HCT116 (cell line): ENCODE results near the gene KLHL24. TPM values are rescaled to one million over a fixed set of nuclear protein-coding genes. Genes with fewer than 3 reads are reported as not detected.

Experiments used
- ATAC-seq: fragments of 200-7000 bp; cut with Tn5 transposase; 2 replicates; pipeline ENCODE4 v1.9.1; 2020; ENCODE audit warnings: mild to moderate bottlenecking, moderate library complexity
- BruUV-seq: library from RNA; stranded (reverse); fragments of 400-500 nt; replicated peaks from 2 replicates; lab custom pipeline; 2021; lab: Mats Ljungman, UMichigan
- CTCF ChIA-PET: fragments of 300-600 bp; sonication (Branson Sonifier 250); formaldehyde crosslinking; loops from one replicate; lab custom pipeline; 2021; ENCODE audit warnings: antibody characterized with exemption; lab: Charles Lee
- POLR2A ChIA-PET: fragments of 300-600, 350-600 bp; sonication (Branson Sonifier 250); formaldehyde crosslinking; loops from one replicate; lab custom pipeline; 2021; ENCODE audit warnings: antibody characterized with exemption; lab: Charles Lee
- RAD21 ChIA-PET, 2 experiments: fragments of 300-600 bp; sonication (Branson Sonifier 250); formaldehyde crosslinking; loops; one replicate each; lab custom pipeline; 2023; ENCODE audit warnings: low total read pairs in 2 of 2; ENCODE audit not compliant: uncharacterized antibody in 2 of 2, unreplicated experiment in 2 of 2, low non-redundant PET in 1 of 2; lab: Charles Lee
- DNase-seq: peaks from one replicate; pipeline ENCODE4 v3.0.0-alpha.2; 2010; ENCODE audit warnings: low read depth, low spot score
- H2AFZ ChIP-seq: fragments of 200-600 bp; shearing (Covaris generic), sonication (generic); 2 replicates; pipeline ENCODE4 v1.6.1; 2017; ENCODE audit warnings: low read depth, mixed run types, mixed read lengths, antibody characterized with exemption, low read length; ENCODE audit not compliant: poor library complexity, severe bottlenecking
- H3K27ac ChIP-seq: 2 replicates; pipeline ENCODE4 v1.5.1; 2012; ENCODE audit warnings: low read depth, low read length
- H3K27me3 ChIP-seq: fragments of 200-600 bp; sonication (generic); 2 replicates; pipeline ENCODE4 v1.6.1; 2016; ENCODE audit warnings: mixed run types, low read length, mixed read lengths; ENCODE audit not compliant: insufficient read depth
- H3K36me3 ChIP-seq, 2 experiments: fragments of 200-500 bp in 1 of 2; fragments of 200-600 bp in 1 of 2; sonication (Bioruptor generic) in 1 of 2; sonication (generic) in 1 of 2; 2 replicates each; pipeline versions ENCODE4 v1.5.1 to v1.6.1; 2014 to 2016; ENCODE audit warnings: low read length in 2 of 2, inconsistent platforms in 1 of 2, mixed read lengths in 1 of 2, mixed run types in 1 of 2; ENCODE audit not compliant: insufficient read depth in 2 of 2, control insufficient read depth in 1 of 2
- H3K4me1 ChIP-seq, 2 experiments: fragments of 200-600 bp in 1 of 2; sonication (generic) in 1 of 2; 2 replicates each; pipeline versions ENCODE4 v1.5.1 to v1.6.1; 2012 to 2017; ENCODE audit warnings: low read length in 2 of 2, inconsistent platforms in 1 of 2, mild to moderate bottlenecking in 1 of 2, mixed read lengths in 1 of 2, mixed run types in 1 of 2, moderate library complexity in 1 of 2; ENCODE audit not compliant: insufficient read depth in 2 of 2, control insufficient read depth in 1 of 2
- H3K4me2 ChIP-seq: fragments of 200-600 bp; sonication (generic); 2 replicates; pipeline ENCODE4 v1.6.1; 2017; ENCODE audit warnings: mixed run types, low read length, mixed read lengths
- H3K4me3 ChIP-seq, 2 experiments: fragments of 200-600 bp in 1 of 2; sonication (generic) in 1 of 2; replicated peaks in 1 of 2; 2 replicates each; pipeline ENCODE4 v1.5.1; 2011 to 2016; ENCODE audit warnings: low read length in 2 of 2, control low read depth in 1 of 2, low read depth in 1 of 2, mild to moderate bottlenecking in 1 of 2, mixed read lengths in 1 of 2, mixed run types in 1 of 2
- H3K79me2 ChIP-seq: fragments of 200-600 bp; sonication (generic); 2 replicates; pipeline ENCODE4 v1.6.1; 2017; ENCODE audit warnings: mild to moderate bottlenecking, mixed run types, low read length, moderate library complexity, mixed read lengths; ENCODE audit not compliant: insufficient read depth
- H3K9ac ChIP-seq: fragments of 200-600 bp; sonication (generic); 2 replicates; pipeline ENCODE4 v1.6.1; 2016; ENCODE audit warnings: low read length, mixed read lengths
- H3K9me2 ChIP-seq: fragments of 200-600 bp; sonication (generic), shearing (Covaris generic); 2 replicates; pipeline ENCODE4 v1.6.1; 2017; ENCODE audit warnings: mixed run types, mild to moderate bottlenecking, moderate library complexity; ENCODE audit not compliant: insufficient read depth
- H3K9me3 ChIP-seq, 2 experiments: fragments of 200-500 bp in 1 of 2; fragments of 200-600 bp in 1 of 2; sonication (Bioruptor generic) in 1 of 2; sonication (generic) in 1 of 2; 2 replicates each; pipeline ENCODE4 v1.6.1; 2014 to 2017; ENCODE audit warnings: low read length in 2 of 2, mixed read lengths in 2 of 2, inconsistent platforms in 1 of 2, low read depth in 1 of 2, mild to moderate bottlenecking in 1 of 2, mixed run types in 1 of 2, moderate library complexity in 1 of 2; ENCODE audit not compliant: control insufficient read depth in 1 of 2, insufficient read depth in 1 of 2
- H4K20me1 ChIP-seq: fragments of 200-600 bp; sonication (generic), shearing (Covaris generic); 2 replicates; pipeline ENCODE4 v1.6.1; 2017; ENCODE audit warnings: mixed run types, mild to moderate bottlenecking, moderate library complexity; ENCODE audit not compliant: insufficient read depth
- EGR1 ChIP-seq: IDR thresholded peaks from 2 replicates; pipeline ENCODE4 v1.6.1; 2012; ENCODE audit warnings: low read depth
- ELF1 ChIP-seq: IDR thresholded peaks from 2 replicates; pipeline ENCODE4 v1.6.1; 2012; ENCODE audit warnings: low read depth, borderline replicate concordance
- EZH2 ChIP-seq: fragments of 200-600 bp; sonication (generic); IDR thresholded peaks from 2 replicates; pipeline ENCODE4 v1.6.1; 2017; ENCODE audit warnings: antibody characterized with exemption, mixed run types
- EZH2phosphoT487 ChIP-seq: fragments of 200-600 bp; IDR thresholded peaks from 2 replicates; pipeline ENCODE4 v1.6.1; 2018; ENCODE audit warnings: antibody characterized with exemption, borderline replicate concordance
- FOSL1 ChIP-seq: IDR thresholded peaks from 2 replicates; pipeline ENCODE4 v1.6.1; 2012; ENCODE audit warnings: low read depth
- POLR2A ChIP-seq: IDR thresholded peaks from 2 replicates; pipeline ENCODE4 v1.7.0; 2011; ENCODE audit warnings: borderline replicate concordance; ENCODE audit not compliant: insufficient read depth, insufficient read length; ENCODE audit errors: extremely low read depth
- POLR2AphosphoS5 ChIP-seq: IDR thresholded peaks from 2 replicates; pipeline ENCODE4 v1.6.1; 2011; ENCODE audit warnings: mild to moderate bottlenecking, low read depth, low read length, moderate library complexity
- RAD21 ChIP-seq: IDR thresholded peaks from 2 replicates; pipeline ENCODE4 v1.6.1; 2012; ENCODE audit warnings: low read depth, mild to moderate bottlenecking
- SIN3A ChIP-seq: IDR thresholded peaks from 2 replicates; pipeline ENCODE4 v1.6.1; 2012; ENCODE audit warnings: low read depth
- SP1 ChIP-seq: IDR thresholded peaks from 2 replicates; pipeline ENCODE4 v1.6.1; 2012; ENCODE audit warnings: low read depth
- SRF ChIP-seq: IDR thresholded peaks from 2 replicates; pipeline ENCODE4 v1.6.1; 2012; ENCODE audit warnings: low read depth
- YY1 ChIP-seq: IDR thresholded peaks from 2 replicates; pipeline ENCODE4 v1.6.1; 2011; ENCODE audit warnings: low read length, low read depth, moderate library complexity, mild to moderate bottlenecking; ENCODE audit not compliant: insufficient replicate concordance; ENCODE audit errors: extremely low read depth
- ZFX ChIP-seq: fragments of 450-650 bp; IDR thresholded peaks from 2 replicates; pipeline ENCODE4 v1.6.1; 2017
- ZNF274 ChIP-seq: fragments of 200-500 bp; sonication (Bioruptor generic); IDR thresholded peaks from 2 replicates; pipeline ENCODE4 v1.6.1; 2014; ENCODE audit warnings: mild to moderate bottlenecking, low read depth, low read length, inconsistent platforms
- intact Hi-C: fragments of 100-400 bp; cut with micrococcal nuclease; formaldehyde crosslinking; loops from 2 replicates; pipeline ENCODE4 v1.10.0; 2022
- total RNA-seq: library from RNA; stranded (reverse); gene quantifications from one replicate; pipeline ENCODE4 v1.2.1, GENCODE V29; 2021; ENCODE audit not compliant: unreplicated experiment
- TF ChIP-seq, protein P1 (sequence below): IDR thresholded peaks from 2 replicates; pipeline ENCODE4 v1.6.1; 2012
- TF ChIP-seq, protein P2 (sequence below), 3 experiments: fragments of 200-600 bp in 1 of 3; sonication (generic) in 1 of 3; IDR thresholded peaks in 2 of 3; conservative IDR thresholded peaks in 1 of 3; 2 replicates each; pipeline ENCODE4 v1.5.1; 2012 to 2017; ENCODE audit warnings: low read depth in 2 of 3, low read length in 2 of 3, antibody characterized with exemption in 1 of 3, borderline replicate concordance in 1 of 3, control low read depth in 1 of 3, mild to moderate bottlenecking in 1 of 3, mixed read lengths in 1 of 3, mixed run types in 1 of 3, moderate library complexity in 1 of 3; ENCODE audit not compliant: insufficient read depth in 1 of 3
- TF ChIP-seq, protein P3 (sequence below): IDR thresholded peaks from 2 replicates; pipeline ENCODE4 v1.6.1; 2012; ENCODE audit warnings: low read depth
- TF ChIP-seq, protein P4 (sequence below): IDR thresholded peaks from 2 replicates; pipeline ENCODE4 v1.6.1; 2012

The KLHL24 gene
- total RNA-seq, 1 experiment from 2014 or later, result 21.0 TPM

DNA sequence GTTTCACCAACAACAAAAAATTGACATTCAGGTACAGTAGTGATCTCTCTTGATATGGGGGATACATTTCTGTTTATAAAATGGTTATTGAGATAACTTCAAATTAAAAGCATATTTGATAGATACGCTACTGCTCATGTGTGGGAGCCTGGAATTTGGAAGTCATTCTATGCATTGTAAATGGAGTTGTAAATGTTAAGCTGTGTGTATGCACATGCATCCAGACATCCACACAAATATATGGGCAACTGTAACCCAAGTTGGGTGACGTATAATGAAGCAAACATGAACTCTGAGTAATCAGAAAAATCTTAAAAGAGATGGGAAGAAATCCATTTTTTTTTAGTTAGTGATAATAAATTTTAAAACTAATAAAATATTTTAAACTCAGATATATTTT lies 9.8 kb downstream of the KLHL24 start:
- ATAC-seq, result no peak
- RAD21 ChIA-PET, result no interaction called here

DNA sequence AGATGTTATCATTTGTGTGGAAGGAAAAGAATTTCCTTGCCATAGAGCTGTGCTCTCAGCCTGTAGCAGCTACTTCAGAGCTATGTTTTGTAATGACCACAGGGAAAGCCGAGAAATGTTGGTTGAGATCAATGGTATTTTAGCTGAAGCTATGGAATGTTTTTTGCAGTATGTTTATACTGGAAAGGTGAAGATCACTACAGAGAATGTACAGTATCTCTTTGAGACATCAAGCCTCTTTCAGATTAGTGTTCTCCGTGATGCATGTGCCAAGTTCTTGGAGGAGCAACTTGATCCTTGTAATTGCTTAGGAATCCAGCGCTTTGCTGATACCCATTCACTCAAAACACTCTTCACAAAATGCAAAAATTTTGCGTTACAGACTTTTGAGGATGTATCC lies 15.1 kb downstream of the KLHL24 start:
- Histone ChIP-seq H3K9me3 (peaks cover 6 to 10% of the 10 kb centered on the region in 2 experiments; a peak in 2 of 4 replicates), H3K4me1 (no peaks in the 10 kb centered on the region), H3K9ac (no peak overlapping the region), H3K79me2 (no peaks in the 10 kb centered on the region), H3K4me3 (no peak overlapping the region), H3K27ac (no peak overlapping the region), H3K36me3 (peaks cover 0 to 2% of the 10 kb centered on the region in 2 experiments; a peak in 1 of 4 replicates), H3K4me2 (no peak overlapping the region), H4K20me1 (no peaks in the 10 kb centered on the region), H2AFZ (no peak overlapping the region), H3K27me3 (no peaks in the 10 kb centered on the region), H3K9me2 (no peaks in the 10 kb centered on the region)
- ATAC-seq (no peak), DNase-seq (no peak)
- intact Hi-C loops, result no loop called here
- POLR2A ChIA-PET, result no interaction called here
- RAD21 ChIA-PET, result no interaction called here
- no TSS peak for BruUV-seq
- CTCF ChIA-PET, result no interaction called here
- TF ChIP-seq SP1 (no peak), POLR2A (no peak), SIN3A (no peak), FOSL1 (no peak), EZH2 (no peak), RAD21 (no peak), ZFX (no peak), ELF1 (no peak), EGR1 (no peak), EZH2phosphoT487 (no peak), SRF (no peak)
- TF ChIP-seq, protein P1, sequence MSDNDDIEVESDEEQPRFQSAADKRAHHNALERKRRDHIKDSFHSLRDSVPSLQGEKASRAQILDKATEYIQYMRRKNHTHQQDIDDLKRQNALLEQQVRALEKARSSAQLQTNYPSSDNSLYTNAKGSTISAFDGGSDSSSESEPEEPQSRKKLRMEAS, result no peak
- TF ChIP-seq, protein P2, sequence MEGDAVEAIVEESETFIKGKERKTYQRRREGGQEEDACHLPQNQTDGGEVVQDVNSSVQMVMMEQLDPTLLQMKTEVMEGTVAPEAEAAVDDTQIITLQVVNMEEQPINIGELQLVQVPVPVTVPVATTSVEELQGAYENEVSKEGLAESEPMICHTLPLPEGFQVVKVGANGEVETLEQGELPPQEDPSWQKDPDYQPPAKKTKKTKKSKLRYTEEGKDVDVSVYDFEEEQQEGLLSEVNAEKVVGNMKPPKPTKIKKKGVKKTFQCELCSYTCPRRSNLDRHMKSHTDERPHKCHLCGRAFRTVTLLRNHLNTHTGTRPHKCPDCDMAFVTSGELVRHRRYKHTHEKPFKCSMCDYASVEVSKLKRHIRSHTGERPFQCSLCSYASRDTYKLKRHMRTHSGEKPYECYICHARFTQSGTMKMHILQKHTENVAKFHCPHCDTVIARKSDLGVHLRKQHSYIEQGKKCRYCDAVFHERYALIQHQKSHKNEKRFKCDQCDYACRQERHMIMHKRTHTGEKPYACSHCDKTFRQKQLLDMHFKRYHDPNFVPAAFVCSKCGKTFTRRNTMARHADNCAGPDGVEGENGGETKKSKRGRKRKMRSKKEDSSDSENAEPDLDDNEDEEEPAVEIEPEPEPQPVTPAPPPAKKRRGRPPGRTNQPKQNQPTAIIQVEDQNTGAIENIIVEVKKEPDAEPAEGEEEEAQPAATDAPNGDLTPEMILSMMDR (IDR thresholded peaks at IDR 0.05 in 2 of 3, conservative IDR thresholded peaks at IDR 0.05 in 1 of 3; ENCODE audit: borderline replicate concordance in 1 of 3, insufficient read depth in 1 of 3, low read depth in 2 of 3, low read length in 2 of 3), result no peak
- TF ChIP-seq, protein P3, sequence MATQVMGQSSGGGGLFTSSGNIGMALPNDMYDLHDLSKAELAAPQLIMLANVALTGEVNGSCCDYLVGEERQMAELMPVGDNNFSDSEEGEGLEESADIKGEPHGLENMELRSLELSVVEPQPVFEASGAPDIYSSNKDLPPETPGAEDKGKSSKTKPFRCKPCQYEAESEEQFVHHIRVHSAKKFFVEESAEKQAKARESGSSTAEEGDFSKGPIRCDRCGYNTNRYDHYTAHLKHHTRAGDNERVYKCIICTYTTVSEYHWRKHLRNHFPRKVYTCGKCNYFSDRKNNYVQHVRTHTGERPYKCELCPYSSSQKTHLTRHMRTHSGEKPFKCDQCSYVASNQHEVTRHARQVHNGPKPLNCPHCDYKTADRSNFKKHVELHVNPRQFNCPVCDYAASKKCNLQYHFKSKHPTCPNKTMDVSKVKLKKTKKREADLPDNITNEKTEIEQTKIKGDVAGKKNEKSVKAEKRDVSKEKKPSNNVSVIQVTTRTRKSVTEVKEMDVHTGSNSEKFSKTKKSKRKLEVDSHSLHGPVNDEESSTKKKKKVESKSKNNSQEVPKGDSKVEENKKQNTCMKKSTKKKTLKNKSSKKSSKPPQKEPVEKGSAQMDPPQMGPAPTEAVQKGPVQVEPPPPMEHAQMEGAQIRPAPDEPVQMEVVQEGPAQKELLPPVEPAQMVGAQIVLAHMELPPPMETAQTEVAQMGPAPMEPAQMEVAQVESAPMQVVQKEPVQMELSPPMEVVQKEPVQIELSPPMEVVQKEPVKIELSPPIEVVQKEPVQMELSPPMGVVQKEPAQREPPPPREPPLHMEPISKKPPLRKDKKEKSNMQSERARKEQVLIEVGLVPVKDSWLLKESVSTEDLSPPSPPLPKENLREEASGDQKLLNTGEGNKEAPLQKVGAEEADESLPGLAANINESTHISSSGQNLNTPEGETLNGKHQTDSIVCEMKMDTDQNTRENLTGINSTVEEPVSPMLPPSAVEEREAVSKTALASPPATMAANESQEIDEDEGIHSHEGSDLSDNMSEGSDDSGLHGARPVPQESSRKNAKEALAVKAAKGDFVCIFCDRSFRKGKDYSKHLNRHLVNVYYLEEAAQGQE, result no peak
- TF ChIP-seq, protein P4, sequence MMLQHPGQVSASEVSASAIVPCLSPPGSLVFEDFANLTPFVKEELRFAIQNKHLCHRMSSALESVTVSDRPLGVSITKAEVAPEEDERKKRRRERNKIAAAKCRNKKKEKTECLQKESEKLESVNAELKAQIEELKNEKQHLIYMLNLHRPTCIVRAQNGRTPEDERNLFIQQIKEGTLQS, result no peak

More for the DNA sequence above, 9.8 kb downstream of the KLHL24 start:
- Histone ChIP-seq H3K36me3 (no peaks in the 10 kb centered on the region), H3K9ac (no peak overlapping the region), H4K20me1 (no peaks in the 10 kb centered on the region), H3K27me3 (no peaks in the 10 kb centered on the region), H3K79me2 (no peaks in the 10 kb centered on the region), H3K4me1 (no peaks in the 10 kb centered on the region), H3K4me3 (no peak overlapping the region), H3K4me2 (no peak overlapping the region), H3K9me3 (no peaks in the 10 kb centered on the region), H3K9me2 (no peaks in the 10 kb centered on the region), H2AFZ (no peak overlapping the region), H3K27ac (no peak overlapping the region)
- ChIA-PET POLR2A (interaction anchor here (0.8 kb wide), 1 partner anchor 8 kb away, joined by 3 read pairs; no protein-coding TSS in a partner anchor), CTCF (no interaction called here)
- TF ChIP-seq EGR1 (no peak), ZNF274 (no peak), POLR2AphosphoS5 (no peak), YY1 (no peak)
- intact Hi-C loops, result no loop called here
- no peak for DNase-seq
- no TSS peak for BruUV-seq
